Limb (tissue), 2 donors: Measurements from ENCODE around the gene ZNF716.
"Not testable (repeated sequence)": the region's sequence is repeated elsewhere in the genome, so short reads cannot be mapped to it uniquely, and the experiment has no call there.

Source experiments
- DNase-seq, 2 donors: peaks; one replicate each; pipeline ENCODE4 v3.0.0-alpha.2; 2016; ENCODE audit errors: extremely low spot score in 2 of 2

ZNF716 gene

DNA sequence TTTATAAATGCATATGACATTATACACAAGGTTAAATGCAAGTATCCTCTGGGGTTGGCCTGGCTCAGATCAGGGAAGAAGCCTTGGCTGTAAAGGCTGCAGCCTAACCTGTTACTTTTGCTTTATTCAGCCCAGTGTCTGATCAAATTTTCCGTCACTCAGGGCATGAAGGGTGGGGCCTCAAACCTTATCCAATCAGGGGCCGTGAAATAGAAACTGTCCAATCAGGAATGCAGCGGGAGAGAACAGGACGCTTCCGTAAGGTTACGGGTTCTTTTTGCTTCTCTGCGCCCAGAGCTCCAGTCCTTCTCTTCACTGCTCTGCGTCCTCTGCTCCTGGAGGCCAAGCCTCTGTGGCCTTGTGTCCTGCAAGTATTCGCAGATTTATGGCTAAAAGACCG, at the start of gene ZNF716:
TSS of gene ZNF716 (plus strand) at position 274 of the 400 bp plus-strand sequence. CDS start at position 386, 112 bp downstream.
- no peak for DNase-seq

DNA sequence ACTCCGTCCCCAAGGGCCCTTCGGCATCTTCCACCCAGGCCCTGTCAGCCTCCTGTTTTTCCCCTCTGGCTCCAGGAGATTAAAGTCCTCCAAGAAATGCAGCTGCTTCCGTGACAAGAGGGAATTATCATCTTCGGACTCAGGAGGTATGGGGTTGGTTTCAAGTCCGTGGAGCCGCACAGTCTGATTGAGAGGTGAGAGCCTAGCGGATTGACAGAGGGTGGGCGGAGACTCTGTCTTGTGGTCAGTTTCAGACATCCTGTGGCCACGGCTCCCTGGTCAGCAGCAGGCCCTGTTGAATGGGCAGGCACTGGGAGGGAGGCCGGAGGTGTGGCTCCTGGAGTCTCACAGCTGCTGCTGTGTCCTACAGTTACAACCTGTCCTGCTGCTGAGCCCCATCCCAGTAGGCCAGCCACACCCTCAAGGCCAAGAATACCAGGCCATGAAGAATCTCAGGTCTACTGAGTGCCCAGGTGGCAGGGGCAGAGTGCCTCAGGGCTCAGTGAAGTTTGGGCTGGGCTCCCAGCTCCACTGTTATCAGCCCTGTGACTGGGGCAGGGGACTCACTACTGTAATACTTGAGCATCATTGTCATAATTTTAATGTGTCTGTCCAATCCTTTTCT, 49.3 kb upstream of the ZNF716 start:
- DNase-seq = no peak

DNA sequence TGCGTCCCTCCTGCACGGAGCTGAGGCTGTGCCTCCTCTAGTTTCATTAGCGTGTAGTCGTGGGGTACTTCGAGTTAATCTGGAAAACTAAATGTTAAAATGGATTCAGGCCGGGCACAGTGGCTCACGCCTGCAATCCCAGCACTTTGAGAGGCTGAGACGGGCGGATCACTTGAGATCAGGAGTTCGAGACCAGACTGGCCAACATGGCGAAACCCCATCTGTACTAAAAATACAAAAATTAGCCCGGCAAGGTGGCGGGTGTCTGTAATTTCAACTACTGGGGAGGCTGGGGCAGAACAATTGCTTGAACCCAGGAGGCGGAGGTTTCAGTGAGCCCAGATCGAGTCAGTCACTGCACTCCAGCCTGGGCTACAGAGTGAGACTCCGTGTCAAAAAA, 46.9 kb upstream of the ZNF716 start:
- not testable (repeated sequence) for DNase-seq

DNA sequence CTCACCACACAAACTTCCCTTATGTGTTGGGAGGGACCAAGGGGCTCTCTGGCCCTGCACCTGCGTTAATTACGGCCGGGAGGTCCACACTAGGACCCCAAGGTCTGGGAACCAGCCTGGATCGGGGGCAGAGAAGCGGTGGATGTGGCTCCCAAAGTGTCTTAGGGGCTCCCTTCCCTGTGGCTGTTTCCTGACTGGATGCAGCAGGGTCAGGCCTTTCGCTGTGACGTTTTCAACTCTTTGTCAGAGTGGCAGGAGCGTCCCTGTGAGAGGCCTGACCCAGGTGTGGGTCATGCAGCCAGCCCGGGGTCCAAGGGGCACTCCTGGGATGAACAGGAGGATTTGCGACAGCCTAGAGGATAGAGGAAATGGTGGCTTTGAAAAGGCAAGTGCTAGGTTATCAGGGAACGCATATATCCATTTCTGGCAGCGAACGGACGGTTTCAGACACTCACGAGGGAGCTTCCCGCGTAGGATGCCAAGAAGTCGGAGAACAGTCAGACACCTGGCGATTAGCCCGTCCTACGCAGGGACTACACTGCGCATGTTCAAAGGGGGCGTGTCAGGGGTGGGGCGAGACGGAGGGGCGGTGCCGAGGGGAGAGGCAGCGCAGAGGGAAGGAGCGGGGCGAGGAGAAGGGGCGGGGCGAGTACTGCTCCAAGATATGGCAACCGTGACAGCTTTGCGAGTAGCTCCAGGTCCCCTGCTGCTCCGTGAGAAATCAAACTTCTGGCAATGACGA, 46.2 kb upstream of the ZNF716 start:
- DNase-seq = no peak

DNA sequence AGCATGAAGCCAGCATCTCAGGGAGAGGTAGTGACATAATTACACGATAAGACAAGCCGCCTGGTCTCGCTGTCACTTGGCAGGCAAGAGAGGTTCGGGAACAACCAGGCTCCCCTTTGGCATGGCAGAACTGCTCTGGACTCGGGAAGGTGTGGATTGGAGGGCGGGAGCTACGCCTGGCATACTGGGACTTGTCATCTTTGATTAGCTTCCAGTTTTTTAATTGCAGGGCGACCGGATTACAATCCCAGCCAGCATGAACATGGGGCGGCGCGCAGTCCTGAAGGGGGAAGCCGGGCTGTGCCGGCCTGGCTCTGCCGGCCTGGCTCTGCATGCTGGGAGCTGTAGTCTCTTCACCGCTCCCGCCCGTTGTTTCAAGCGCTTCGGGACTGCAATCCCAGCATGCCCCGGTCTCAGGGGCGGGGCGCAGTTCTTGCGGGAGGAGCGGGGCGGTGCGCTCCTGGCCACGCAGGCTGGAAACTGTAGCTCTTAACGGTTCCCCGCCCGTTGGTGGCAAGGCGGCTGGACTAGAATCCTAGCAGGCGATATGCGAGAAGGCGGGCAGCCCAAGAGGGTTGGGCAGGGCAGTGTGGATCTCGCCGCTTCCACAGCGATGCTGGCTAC, 45.5 kb upstream of the ZNF716 start:
- DNase-seq = no peak

DNA sequence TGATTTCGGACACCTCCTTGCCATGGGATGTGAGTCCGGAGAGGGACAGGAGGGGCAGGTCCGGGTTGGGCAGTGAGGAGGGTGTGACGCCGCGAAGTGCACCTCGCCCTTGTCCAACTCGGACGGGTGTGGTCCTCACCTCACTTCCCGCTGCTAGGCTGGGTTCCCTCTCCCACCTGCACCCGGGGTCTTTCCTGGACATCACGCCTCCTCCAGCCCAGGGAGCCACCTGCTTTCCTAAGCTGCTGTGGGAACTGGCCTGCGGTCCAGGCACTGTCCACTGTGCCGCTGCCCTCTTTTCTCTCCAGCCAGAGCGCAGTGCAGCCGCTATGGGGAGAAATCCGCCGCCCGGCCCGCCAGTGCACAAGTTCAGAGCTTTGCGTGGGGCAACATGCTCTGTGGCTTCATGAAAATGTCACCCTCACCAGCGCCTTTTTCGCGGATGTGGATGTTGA, 45.0 kb upstream of the ZNF716 start:
- no peak for DNase-seq

DNA sequence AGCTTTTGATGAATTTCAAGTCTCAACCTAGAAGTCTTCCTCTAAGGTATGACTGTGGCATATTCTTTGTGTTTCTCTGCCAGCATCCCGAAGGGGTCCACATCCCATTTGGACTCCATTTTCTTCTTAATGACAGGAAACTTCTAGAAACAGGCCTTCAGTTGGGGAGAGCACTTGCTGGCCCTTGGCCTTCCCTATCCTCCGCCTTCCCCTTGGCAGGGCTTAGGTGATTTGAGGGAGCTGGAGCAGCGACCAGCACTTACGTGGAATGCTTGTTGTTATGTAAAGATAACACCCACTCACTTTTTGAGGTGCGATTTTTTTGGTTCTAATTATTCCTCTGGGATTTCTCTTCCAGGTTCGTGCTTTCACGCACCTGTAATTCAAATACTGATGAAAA, 42.9 kb upstream of the ZNF716 start:
- DNase-seq = no peak

DNA sequence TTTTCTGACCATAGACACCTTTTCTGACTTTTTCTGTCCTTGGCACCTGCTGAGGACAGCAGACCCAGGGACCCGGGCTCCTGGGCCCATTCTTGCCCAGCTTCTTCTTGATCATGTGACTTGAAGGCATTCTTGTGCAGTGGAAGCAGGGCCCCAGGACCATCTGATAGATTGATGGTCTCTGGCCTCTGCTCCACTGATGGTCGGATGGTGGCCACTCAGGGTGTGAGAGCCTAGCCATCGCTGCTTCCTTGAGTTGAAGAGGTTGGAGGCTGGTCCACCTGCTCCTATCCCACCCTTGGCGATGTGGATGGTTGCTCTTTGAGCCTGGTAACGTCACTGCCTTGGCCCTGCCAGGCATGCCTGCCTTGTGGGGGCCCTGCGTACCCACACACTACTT, 37.8 kb upstream of the ZNF716 start:
- no peak for DNase-seq

DNA sequence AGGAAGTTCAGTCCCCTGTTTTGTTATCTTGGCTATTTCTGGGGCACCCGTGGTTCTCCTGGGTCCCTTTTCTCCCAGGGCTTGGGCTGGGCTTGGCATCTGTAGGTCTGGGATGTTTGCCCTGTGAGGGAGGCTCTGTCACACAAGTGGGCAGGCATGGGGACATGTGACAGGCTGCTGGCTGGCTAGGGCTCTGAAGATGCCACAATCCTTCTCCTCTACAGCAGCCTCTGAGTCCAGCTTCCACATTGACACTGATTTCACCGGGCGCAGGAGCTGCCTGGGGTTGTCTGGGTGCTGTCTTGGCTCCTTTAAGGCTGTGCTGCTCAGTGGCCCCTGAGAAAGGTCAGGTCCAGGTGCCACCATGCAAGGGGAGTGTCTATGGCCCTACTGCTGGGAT, 37.4 kb upstream of the ZNF716 start:
- no peak for DNase-seq

DNA sequence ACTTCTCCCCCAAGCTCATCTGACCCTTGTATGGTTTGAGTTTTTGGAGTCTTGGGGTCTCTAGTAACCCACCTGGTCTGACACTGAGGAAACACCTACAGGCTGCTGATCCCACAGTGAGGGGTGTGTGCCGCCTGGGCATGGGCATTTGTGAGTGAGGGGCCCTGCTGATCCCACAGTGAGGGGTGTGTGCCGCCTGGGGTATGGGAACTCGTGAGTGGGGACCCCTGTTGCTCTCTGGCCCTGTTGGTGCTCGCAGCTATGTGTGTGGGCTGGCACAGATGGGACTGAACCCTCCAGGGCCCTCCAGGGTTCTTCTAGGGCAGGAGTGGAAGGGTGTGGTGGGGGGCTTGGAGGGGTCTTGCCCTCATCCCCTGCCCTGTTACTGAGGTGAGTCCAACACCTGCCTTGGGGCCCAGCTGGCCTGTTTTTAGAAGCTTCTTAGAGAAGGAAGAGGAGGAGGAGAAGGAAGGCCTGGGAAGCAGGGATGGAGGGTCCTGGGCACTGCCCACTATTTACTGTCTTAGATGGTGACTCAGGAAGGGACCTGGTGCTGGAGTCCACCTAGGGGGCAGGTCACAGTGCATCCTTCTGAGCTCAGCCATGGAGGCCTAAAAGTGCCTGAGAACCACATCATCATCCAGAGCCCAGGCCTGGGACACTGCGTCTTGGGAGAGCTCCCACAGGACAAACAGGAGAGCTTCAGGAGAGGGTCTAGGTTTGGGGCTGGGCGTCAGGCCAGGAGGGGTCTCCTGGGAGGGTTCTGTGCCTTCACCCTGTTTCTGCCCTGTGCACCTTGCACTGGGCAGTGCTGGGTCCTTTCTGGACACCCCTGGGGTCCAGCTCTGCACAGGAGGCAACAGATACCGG, 36.2 kb upstream of the ZNF716 start:
- no peak for DNase-seq

DNA sequence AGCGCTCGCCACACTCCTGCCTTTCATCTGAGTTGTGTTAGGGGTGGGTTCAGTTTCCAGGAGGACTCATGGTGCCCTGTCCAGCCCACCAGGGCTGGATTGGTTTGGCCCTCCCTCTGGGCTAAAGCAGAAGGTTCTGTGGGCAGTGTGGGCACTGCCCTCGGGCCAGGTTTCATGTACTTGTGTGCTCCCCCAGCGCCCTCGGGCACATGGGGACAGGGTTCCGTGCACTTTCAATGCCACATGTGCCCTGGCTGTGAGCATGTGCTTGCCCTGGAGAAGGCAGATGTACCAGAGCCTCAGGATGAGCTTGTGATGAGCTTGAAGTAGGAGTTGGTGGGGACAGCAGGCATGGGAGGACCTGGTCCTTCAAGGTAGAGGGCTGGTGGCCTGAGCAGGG, 35.6 kb upstream of the ZNF716 start:
- no peak for DNase-seq

DNA sequence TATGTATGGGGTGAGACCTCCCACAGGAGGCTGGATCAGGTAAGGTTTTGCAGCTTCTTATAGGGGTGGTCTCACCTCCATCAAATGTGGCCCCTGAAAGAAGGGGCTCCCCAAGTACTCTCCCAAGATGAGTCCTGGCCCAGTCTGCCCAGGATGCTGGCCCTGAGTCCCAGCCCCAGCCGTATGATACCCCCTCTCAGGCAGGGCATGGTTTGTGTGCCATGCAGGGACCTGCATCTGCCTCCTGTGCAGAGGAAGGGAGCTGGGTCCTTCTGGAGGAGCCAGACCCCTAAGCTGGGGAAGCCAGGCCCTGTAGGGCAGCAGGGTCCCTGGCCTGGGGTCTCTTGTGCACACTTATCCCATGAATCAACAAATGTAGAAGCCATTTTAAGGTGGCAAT, 35.1 kb upstream of the ZNF716 start:
- no peak for DNase-seq

DNA sequence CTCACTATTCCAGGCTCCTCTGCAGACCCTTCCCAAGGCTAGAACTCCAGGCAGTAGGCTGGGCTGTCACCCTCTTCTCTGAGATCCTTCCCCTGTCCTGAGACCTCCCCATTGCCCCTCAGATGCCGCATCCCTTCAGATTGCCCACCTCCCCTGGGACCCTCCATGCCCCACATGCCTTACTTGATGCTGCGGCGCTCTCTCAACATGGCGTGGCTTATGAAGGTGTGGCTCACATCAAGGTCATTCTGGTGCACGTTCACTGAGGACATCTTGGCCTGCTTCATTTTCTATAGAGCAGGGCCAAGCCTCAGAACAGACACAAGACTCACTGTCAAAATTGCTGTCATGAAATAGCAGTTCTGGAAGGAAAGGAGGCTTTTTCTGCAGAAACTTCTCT, 34.7 kb upstream of the ZNF716 start:
- no peak for DNase-seq

DNA sequence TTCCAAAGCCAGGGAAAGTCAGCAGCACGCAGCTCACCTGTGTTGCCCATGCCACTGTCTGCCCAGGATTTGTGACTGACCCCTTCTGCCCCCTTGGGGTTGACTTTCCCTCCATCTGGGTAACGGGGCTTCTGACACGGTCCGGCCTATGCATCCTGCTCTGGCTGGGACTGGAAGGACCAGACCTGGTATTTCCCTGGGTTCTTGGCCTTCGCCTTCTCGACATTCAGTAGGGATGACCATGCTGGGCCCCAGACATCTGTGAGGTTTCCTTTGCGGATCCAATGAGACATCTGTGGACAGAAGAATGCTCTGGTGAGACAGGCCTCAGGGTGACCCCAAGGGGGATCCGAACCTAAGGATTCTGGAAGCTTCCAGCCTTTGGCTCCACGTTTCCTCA, 34.2 kb upstream of the ZNF716 start:
- no peak for DNase-seq

DNA sequence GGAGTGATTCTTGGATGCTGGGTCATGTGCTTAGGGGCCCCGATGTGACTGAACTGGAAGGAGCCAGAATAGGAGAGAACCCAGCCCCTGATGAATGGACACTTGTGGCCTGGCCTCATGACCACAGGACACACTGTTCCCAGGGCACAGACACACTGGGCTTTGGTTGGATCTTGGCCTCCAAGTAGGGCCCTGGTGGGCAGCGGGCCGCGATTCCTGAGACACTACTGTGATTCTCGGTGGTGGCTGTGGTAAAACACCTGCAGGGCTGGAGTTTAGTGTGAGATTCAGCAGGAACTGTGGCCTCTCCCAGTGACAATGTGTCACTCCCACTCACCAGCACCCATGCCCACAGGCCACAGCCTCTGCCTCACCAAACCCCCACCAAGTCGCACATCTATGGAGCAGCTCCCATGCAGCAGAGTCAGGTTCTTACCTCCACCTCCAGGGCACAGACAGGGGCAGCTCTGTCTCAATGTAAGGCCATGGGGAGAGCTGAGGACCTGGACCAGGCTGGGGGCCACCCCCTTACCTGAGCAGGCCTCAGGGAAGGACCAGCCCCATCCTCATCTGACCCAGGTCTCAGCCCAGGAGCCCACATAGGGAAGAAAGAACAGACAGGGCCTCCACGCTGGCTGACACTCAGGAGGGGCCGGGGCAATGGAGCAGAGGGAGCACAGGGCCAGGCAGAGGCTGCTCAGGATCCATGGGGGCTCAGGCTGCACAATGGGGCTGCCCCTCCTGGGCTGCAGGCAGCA, 33.2 kb upstream of the ZNF716 start:
- no peak for DNase-seq

DNA sequence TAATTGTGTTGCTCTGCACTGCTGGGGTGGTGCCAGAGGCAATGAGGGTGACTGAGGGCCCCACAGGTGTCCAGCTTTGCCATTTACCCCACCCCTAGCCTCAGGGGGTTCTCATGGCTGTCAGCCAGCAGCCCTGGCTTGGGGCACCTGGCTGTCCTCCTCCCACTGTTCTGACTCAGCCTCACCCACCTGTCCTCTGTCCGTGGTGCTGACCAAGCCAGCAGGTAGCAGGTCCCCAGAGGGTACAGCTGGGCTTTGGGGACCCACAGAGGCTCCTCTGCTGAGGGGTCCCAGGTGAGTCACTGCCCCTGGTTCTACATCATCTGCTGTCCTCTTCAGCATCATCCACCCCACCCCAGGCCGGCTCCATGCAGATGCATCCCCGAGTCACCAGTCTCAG, 32.2 kb upstream of the ZNF716 start:
- no peak for DNase-seq

DNA sequence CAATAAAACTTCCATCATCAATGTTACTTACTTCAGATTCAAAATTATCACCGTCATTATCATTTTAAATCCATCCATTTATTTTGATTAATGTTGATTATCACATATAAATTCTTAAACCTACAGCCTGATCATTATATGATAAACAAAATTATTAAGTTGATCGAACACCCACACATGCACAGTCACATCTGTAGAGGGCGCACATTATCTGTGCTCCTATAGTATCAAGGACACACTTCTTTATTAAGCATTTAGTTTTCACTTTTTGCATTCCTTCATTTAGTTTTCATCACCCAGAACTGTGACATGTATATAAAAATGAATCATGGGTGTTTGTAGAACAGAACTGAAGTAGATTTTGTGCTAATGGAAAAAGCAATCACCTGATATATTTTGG, 26.2 kb upstream of the ZNF716 start:
- DNase-seq = no peak

DNA sequence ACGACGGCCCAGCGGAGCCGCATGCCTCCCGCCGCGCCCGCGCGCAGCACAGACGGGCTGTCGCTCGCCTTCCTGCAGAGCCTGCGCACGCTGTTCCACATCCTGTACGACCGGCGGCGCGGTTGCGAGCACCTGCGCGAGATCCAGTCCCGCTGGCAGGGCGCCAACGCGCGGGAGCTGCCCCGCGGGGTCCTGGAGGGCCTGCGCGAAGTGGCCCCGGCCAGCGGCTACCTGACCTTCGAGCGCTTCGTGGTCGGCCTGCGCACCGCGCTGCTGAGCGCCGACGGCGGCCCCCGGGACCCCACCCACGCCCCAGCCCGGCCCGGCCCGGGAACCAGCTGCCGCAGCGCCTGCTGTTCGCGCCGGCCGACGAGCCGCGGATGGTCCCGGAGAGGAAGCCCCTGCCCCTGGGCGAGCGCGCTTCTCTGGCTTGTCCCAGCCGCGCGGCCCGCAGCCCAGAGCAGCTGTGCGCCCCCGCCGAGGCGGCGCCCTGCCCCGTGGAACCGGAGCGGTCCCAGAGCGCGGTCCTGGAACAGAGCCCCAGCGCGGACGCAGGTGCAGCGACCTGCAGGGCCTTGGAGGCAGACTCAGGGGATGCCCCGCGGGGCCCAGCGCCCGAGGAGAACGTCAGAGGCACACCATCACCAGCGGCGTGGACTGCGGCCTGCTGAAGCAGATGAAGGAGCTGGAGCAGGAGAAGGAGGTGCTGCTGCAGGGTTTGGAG, 25.3 kb upstream of the ZNF716 start:
- DNase-seq = no peak

DNA sequence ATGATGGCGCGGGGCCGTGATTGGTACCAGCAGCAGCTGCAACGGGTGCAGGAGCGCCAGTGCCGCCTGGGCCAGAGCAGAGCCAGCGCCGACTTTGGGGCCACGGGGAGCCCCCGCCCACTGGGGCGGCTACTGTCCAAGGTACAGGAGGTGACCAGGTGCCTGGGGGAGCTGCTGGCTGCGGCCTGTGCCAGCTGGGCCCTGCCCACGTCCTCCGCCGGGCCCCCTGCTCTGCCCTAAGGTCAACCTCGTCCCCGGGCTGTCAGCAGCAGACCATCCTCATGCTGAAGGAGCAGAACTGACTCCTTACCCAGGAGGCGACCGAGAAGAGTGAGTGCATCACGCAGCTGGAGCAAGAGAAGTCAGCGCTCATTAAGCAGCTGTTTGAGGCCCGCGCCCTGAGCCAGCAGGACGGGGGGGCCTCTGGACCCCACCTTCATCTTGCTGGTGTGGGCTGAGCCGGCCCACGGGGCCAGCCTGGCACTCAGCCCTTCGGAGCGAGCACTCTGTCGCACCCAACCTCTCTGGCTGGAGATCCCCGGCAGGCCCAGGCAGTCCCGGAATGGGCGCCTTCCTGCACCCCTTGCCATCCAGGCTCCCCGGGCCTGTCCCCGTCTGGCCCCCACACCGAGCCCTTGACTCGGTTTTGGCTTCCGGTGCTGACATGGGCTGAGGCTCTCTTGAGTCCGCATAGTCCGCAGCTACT, 24.6 kb upstream of the ZNF716 start:
- DNase-seq = no peak
